BLaER1 (cell line): ENCODE data around the gene RFC5.
"Not testable (repeated sequence)": the region's sequence is repeated elsewhere in the genome, so short reads cannot be mapped to it uniquely, and the experiment has no call there.

ENCODE experiments used
- H3K27ac ChIP-seq: shearing (Covaris generic); formaldehyde crosslinking; 2 replicates; pipeline ENCODE4 v1.8.1; 2022
- H3K27me3 ChIP-seq: shearing (Covaris generic); formaldehyde crosslinking; 2 replicates; pipeline ENCODE4 v1.8.1; 2022
- H3K36me3 ChIP-seq: shearing (Covaris generic); formaldehyde crosslinking; 2 replicates; pipeline ENCODE4 v1.8.1; 2022
- H3K4me1 ChIP-seq: shearing (Covaris generic); formaldehyde crosslinking; 2 replicates; pipeline ENCODE4 v1.8.1; 2022
- H3K4me2 ChIP-seq: shearing (Covaris generic); formaldehyde crosslinking; 2 replicates; pipeline ENCODE4 v1.8.1; 2022
- H3K4me3 ChIP-seq: shearing (Covaris generic); formaldehyde crosslinking; 2 replicates; pipeline ENCODE4 v1.8.1; 2022
- H3K9ac ChIP-seq: shearing (Covaris generic); formaldehyde crosslinking; 2 replicates; pipeline ENCODE4 v1.8.1; 2022
- H3K9me3 ChIP-seq: shearing (Covaris generic); formaldehyde crosslinking; 2 replicates; pipeline ENCODE4 v1.8.1; 2022
- H4K20me1 ChIP-seq: shearing (Covaris generic); formaldehyde crosslinking; 2 replicates; pipeline ENCODE4 v1.8.1; 2022
- Cebpa-rat ChIP-seq: shearing (Covaris generic); IDR thresholded peaks from 2 replicates; pipeline ENCODE4 v1.8.1; 2022

RFC5 gene

GRCh38 chr12:118068445-118068844, 51.9 kb downstream of the RFC5 start:
- Histone ChIP-seq H3K36me3 (peaks cover 61% of the 10 kb centered on the region), H3K9me3 (no peaks in the 10 kb centered on the region)
- no peak for TF ChIP-seq Cebpa-rat

GRCh38 chr12:118070650-118071049, 54.1 kb downstream of the RFC5 start:
- TF ChIP-seq Cebpa-rat = no peak
- Histone ChIP-seq H3K36me3 (peaks cover 72% of the 10 kb centered on the region), H3K9ac (no peak overlapping the region)

More at GRCh38 chr12:118068445-118068844, 51.9 kb downstream of the RFC5 start:
- Histone ChIP-seq H3K4me2 (no peak overlapping the region), H3K27me3 (no peaks in the 10 kb centered on the region), H3K4me1 (peaks cover 24% of the 10 kb centered on the region), H3K9ac (no peak overlapping the region), H4K20me1 (no peaks in the 10 kb centered on the region), H3K4me3 (no peak overlapping the region), H3K27ac (no peak overlapping the region)

GRCh38 chr12:118073768-118074167, 57.3 kb downstream of the RFC5 start:
- H3K4me1 ChIP-seq = no peaks in the 10 kb centered on the region
- no peak overlapping the region for H3K27ac ChIP-seq
- no peaks in the 10 kb centered on the region for H3K9me3 ChIP-seq
- H3K4me3 ChIP-seq = no peak overlapping the region
- H4K20me1 ChIP-seq = no peaks in the 10 kb centered on the region
- no peak overlapping the region for H3K9ac ChIP-seq
- no peak overlapping the region for H3K4me2 ChIP-seq
- H3K36me3 ChIP-seq = peaks cover 83% of the 10 kb centered on the region
- no peak for TF ChIP-seq Cebpa-rat
- no peaks in the 10 kb centered on the region for H3K27me3 ChIP-seq

More at GRCh38 chr12:118070650-118071049, 54.1 kb downstream of the RFC5 start:
- H3K9me3 ChIP-seq = no peaks in the 10 kb centered on the region
- no peak overlapping the region for H3K27ac ChIP-seq
- no peaks in the 10 kb centered on the region for H4K20me1 ChIP-seq
- no peak overlapping the region for H3K4me2 ChIP-seq
- no peak overlapping the region for H3K4me3 ChIP-seq
- no peaks in the 10 kb centered on the region for H3K27me3 ChIP-seq
- peaks cover 2% of the 10 kb centered on the region for H3K4me1 ChIP-seq

GRCh38 chr12:118081521-118081920, 65.0 kb downstream of the RFC5 start:
- H3K36me3 ChIP-seq = peaks cover 96% of the 10 kb centered on the region
- not testable (repeated sequence) for H3K9me3 ChIP-seq, H3K4me3 ChIP-seq, H3K4me1 ChIP-seq, H3K9ac ChIP-seq, H3K4me2 ChIP-seq, H4K20me1 ChIP-seq, H3K27me3 ChIP-seq, H3K27ac ChIP-seq
